HG03520 (cell line): Measurements from ENCODE around the gene MYO18B.

Source experiments
- ATAC-seq: cut with Tn5 transposase; IDR thresholded peaks from one replicate; pipeline ENCODE4 v1.9.1; 2021; ENCODE audit warnings: mild to moderate bottlenecking, moderate library complexity; ENCODE audit not compliant: unreplicated experiment

The MYO18B gene

DNA sequence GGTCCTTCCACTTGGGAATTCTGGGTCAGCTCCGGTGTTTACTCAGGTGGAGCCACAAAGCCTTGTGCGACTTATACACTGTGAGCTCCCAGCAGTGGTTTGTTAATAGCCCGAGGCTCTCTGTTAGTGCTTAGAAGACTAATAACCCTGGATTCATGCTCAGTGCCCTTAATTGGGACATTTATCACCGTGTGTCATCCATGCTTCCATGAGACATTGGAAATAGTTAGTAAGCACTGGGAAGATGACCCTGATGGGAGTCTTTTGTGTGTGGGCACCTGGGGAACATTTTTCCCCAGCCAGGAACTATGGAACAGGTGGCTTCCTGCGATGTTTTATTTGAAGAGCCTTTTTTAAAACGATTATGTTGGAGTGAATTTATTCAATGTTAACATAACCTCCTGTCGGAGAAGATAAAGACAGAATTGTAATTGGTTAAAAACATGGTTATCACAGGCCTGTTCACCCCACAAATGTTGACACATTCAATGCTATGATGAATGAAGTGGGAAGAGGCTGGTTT, 188.9 kb downstream of the MYO18B start:
- ATAC-seq, result no peak

DNA sequence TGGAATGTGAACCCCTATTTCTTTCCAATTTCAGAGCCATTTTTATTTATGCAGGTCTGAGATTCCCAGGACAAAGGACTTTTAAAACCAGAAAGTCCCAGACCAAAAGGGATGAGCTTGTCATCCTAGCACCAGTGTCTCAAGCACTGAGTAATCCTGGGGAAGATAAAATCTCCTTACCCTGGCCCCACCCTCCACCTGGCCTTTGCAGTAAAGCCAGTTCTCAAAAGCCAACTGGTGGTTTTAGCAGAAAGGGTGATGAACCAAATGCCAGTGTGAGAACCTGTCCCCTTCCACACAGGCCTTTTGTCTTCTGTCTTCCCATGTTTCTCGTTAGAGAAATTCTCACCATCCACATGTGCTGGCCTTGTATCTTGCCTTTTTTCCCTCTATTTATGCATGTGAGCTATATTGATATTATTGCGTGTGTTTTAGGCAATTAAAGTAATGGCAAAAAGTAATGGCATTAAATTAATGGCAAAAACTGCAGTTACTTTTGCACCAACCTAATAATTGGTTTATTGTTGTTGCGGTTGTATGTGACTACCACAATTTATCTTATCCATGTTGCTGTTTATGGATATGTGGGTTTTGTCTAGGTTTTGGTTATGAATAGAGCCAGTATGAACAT, 191.3 kb downstream of the MYO18B start:
- ATAC-seq, result no peak

DNA sequence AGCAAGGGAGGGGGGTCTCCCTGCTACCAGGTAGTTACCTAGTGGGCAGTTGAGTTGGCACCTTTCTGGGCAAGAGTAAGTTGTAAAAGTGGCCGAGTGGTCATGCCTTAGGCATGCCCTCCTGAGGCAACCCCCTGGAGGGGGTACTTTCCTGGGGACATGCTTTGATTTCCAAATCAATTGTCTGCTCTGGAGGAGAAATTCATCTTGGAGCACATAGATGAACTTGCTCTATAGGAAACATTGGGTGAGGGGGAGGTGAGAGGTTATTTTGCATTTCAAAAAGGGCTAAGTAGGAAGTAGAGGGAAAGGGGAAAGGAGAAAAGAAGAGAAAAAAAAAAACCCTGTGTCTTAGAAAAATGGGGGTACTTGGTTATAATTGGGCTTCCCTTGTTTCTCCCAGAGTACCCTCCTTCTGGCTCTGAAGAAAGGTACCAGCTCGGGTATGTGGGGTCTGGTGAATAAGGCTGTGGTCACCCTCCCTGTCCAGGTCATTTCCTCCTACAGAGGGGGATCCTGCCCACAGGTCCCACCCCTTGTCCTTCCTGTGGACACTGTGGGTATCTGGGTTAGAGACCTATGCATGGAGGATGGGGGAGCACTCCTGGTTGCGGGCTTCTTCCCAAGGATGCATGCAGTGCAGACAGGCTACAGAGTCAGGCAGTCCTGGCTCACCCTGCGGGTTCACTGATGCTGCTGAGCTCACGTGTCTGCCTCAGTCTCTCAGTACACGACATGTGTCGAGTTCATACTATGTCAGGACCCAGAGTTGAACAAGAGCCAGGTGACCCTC, 193.5 kb downstream of the MYO18B start:
- no peak for ATAC-seq

DNA sequence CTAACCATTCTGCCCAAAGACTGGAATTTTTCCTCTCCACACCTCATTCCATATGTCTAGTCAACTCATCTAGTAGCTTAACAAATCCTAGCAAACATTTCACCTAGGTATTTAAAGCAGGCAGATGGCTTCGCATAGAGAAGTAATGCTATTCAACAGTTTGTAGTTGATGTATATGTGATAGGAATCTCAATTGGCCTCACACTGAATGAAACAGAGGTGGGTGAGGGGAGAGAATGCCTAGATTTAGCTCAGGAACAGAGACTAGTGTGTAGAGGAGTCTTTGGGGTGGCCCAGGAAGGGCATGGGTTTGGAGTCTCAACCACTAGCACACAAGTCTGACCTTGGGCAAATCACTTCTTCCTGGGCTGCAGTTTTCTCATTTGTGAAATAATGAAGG, 196.2 kb downstream of the MYO18B start:
- ATAC-seq, result no peak

DNA sequence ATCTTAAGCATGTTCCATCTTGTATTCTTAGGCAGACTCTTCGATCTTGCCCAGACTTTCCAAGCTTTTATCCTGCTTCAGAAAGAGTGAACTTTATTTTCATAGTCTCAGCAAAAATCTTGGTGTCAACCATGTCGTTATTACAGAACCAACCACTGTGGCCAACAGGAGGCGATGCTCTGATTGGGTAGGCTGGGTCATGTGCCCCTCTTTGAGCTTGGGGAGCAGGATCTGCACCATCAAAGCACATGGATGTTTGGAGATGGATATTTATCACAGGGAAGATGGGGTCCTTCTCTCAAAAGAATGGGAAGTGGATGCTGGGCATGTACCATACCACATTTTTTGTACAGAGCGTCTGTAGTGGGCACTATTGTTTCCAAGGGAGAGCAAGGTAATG, 197.4 kb downstream of the MYO18B start:
- ATAC-seq, result no peak

DNA sequence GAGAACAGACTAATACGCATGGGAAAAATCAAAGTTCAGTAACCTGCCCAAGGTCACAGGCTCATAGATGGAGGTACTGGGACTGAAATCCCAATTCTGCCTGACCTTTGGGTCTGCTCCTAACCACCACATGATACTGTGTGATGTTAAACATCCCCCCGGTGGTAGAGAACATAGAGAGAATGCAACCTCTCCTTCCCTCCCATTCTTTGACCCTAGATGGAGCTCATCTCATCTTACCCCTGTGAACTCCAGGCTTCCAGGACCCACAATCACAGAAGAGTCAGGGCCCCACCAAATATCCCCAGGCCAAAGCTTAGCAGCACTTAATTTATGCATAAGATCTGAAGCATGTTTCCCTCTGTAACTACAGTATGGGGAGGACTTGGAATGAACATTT, 198.5 kb downstream of the MYO18B start:
- ATAC-seq, result no peak

DNA sequence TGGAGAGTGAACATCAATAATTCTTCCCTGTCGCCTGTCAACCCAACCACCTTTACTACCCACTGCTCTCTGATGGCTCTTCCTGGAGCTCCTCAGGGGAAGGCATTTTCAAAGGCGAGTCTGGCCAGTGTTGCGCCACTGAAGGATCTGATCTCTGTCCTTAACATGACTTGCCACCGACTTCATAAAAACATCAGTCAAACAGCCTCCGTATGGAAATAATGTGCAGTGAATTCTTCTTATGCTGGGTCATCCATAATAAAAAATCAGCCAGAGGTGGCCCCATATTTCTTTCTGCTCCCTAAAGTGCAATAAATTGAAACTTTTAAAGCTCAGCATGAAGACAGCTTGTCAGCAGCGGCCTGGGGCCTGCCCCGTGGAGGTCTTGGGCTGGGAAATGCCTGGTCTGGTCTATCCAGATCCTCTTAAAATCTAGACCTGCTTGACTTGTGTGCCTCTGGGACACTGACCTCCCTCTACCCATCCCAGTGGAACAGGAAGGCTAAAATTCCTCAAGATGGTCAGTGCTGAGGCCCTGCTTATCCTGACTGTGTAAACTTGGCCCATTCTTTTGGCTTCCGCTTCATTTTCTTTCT, 199.5 kb downstream of the MYO18B start:
- ATAC-seq, result no peak

DNA sequence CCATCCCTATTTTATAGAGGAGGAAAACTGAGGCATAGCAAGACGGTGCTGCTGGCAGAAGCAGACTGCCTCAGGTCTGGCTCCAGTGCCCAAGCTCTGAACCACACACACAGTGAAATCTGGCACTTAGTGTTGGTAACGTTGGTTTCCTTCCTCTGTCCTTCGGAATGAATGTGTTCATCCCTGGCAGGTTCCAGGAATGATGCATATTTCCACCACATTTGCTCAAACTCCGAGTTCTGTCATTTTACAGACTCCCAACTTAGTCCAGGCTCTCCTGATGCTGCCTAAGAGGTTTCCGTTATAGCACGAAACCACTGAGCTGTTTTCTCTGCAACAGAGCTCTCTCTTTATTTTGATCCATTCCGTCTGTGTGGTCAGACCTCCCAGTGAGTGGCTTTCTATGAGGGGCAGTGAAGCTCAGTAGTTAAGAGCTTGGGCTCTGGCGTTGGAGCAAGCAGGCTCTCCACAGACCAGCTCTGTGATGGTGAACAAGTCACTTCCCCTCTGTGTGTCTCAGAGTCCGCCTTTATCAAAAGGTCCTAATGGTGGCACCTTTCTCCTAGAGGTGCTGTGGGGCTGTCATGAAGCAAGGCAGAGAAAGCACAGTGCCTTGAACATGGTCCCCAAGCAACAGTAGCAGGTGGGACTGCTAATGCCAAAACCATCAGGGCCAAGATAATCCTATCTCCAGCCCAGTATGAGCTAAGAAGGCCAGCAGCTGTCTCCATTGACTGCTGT, 200.3 kb downstream of the MYO18B start:
- no peak for ATAC-seq

DNA sequence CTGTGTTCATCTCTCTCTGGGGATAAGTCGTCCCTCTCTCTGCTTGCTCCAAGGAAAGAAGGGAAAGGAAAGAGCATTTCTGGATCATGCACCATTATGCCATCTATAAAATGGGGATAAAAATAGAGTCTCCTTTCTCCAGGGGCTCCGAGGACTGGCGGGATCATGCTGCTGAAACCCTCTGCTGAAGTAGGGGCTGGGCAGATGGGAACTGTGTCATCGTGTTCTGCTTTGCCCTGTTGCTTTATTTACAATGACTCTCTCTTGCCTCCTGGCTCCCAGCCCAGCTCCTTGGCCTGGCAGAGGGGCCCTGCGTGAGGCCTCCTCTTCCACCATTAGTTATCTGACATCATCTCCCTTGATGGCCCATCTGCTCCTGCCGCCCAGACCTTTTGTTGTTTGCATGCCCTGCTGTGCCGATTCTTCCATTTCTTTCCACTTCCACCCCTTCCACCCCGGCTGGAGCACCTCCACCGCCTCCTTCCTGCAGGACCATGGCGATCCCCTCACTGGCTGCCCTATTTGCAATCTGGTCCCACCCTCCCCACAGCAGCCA, 200.9 kb downstream of the MYO18B start:
- no peak for ATAC-seq

DNA sequence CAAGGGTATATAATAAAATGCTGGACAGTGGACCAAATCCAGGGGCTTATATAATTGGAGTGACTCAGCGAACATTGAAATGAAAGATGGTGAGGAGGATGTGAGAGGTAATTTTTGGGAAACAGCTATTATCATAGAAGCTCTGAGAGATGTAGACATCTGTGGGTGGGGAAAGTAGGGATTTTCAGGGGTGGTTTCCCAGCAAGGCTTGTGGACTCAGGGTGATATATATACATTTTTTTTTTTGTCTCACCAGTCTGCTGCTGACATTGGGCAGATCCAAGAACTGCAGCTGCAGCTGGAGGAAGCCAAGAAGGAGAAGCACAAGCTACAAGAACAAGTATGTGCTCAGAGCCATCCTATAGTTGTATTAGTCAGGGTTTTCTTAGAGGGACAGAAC, 208.1 kb downstream of the MYO18B start:
- ATAC-seq, result no peak

DNA sequence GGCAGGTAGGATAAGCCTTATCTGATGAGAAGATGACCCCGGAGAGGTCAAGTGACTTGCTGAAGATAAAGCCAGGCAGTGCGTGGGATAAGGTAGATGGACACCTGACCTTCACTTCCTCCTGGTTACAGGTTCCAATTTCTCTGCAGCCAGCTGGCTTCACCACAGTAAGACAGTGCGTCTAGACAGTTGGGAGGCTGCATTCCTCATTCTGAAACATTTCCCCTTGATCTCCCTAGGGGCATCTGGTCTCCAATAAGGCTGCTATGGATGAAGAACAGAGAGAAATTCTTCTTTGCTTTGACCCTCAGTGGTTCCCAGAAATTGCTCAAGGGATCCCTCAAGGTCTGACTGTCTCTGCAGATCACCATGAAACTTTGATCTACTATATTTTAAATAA, 211.3 kb downstream of the MYO18B start:
- ATAC-seq, result no peak

DNA sequence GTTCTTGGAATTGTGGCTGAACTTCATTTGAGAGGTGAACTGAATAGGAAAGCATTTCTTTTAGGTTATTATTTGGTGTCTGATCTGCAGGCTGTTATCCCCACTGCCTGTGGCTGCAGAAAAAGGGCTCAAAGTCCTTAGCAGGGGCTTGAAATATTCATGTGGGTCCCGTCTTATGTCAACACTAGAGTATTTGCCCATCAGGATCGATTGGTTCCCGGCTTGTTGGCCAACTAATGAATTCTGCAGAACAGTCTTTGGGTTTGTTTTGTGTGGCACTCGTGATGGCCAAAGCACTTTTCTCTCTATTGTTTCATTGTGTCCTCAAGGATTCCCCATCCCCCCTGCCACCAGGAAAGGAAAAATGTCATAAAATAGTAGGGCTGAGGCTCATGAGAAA, 211.9 kb downstream of the MYO18B start:
- no peak for ATAC-seq

DNA sequence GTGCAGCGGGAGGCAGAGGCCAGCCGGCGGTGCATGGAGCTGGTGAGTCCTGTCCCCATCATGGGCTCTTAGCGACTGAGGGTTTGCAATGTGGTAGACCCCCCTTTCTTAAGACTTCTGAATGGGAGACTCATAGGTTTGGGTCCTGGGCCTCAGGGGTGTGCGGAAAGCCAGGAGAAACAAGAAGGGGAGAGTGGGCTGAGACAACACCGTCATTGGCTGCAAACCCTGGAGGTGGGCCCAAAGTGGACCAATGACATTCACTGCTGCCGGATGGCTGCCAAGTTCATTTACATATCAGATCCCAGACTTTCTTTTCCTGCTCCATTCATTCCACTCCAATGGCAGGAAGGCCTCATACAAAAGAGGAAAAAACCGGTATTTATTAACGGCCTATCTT, 213.3 kb downstream of the MYO18B start:
- no peak for ATAC-seq

DNA sequence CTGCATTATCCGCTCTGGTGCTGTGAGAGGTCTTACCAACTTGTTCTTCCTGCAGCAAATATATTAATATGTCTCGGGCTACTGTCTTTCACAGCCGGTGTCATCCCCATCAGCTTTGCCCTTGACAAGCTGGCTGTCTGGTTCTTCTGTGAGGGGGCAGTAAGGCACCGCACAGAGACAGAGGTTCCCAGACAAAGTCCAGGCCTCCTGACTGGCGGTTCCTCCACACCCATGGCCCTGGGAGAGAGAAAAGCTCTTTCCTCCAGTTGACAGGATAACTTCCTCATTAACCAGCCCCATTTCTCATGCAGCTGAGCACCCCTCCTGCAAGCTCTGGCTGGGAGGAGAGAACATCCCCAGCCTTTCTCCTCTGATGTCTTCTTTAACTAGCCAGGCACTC, 214.8 kb downstream of the MYO18B start:
- ATAC-seq, result no peak

DNA sequence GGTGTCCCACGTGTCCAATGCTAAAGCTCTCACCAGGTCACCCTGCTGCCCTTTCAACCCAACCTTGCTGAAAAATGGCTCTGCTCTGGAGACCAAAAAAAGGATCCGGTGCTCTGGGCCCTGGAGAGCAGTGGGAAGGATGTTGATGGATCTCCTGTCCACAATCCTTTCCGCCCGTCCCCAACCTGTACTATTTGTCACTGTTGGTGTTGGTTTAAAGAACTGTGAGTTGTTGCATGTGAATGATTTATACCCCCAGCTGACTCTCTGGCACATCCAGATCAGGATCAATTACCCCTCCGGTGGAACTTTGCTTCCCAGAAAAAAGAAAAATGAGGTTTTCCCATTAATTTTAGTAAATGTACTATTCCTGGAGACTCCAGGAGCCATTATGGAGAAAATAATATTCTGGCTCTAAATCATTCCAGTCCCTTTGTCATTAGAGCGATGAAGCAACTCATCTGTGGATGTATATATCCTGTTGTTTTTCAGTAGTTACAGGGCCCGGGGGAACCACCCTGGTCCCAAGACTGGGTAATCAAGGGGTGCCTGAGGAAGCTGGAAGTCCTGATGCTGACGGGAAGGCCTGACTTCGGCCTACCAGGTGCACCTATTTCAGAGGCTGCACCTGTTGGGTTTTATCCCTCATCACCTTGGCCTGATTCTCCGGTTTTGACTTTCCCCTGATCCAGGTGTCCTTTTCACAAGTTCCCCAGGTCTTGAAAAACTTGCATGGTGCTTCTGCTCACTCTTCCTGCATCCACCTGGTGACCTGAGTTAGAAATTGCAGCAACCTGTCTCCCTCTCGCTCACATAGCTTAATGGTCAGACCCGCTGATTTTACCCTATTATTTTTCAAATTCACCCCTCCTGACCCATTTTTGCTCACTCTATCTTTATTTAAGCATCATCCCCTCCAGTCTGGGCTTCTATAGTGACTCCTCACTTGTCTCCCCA, 218.1 kb downstream of the MYO18B start:
- no peak for ATAC-seq

DNA sequence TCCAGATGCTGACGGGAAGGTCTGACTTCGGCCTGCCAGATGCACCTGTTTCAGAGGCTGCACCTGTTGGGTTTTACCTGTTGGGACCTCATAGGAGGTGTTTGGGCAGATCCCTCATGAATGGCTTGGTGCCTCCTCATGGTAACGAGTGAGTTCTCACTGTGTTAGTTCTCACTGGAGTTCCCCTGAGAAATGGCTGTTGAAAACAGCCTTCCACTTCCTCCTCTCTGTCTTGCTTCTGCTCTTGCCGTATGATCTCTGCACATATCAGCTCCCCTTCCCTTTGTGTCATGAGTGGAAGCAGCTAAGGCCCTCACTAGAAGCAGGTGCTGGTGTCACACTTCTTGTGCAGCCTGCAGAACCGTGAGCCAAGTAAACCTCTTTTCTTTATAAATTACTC, 219.7 kb downstream of the MYO18B start:
- no peak for ATAC-seq

DNA sequence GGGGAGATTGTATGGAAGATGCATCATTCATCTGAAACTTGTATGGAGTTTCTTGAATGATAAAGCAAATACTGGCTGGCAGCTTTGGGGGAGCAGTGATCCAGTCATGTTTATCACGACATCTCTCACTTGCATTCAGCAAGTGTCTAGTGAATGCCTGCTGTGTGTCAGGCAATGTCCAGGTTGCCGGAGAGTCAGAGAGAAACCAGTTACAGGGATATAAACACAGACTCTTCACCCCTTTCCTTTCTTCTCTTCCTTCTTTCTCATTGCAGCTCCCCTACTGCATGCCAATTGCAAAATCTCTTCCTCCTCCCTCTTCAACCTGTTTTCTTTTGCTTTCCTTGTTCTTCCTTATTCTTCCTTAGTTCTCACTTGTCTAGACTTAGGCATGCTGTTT, 220.7 kb downstream of the MYO18B start:
- no peak for ATAC-seq

DNA sequence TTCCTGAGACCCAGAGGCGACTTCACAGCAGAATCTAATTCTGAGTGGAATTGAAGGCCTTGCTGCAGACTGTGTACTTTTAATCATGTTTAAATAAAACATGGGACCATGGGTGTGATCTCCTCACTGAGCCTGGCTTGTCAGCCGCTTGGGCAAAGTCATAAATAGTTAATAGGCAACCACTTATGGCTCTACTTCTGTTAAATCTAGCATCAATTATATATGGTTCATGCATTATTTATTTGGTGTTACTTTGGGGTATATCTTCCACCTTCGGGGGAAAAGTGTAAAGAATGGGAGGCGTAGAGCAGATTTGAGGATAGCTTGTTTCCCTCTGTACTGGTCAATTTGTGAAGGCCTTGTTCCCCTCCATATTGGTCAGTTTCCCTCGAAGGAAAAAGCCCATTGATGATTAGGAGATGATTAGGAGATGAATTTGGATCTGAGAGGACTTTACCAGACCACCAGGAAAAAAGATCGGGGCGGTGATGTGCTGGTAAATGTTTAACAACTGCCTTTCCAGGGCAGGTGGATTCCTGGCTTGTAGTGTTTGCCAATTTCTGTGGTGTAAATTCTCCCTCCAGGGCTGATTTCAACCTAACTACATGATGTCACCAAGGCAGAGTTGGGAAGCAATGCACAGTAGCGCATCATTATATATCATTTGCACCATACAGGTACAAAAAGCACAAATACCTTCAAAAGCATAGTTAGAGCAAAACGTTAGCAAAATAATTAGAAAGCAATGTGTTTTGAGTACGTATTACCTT, 223.2 kb downstream of the MYO18B start:
- ATAC-seq, result no peak

DNA sequence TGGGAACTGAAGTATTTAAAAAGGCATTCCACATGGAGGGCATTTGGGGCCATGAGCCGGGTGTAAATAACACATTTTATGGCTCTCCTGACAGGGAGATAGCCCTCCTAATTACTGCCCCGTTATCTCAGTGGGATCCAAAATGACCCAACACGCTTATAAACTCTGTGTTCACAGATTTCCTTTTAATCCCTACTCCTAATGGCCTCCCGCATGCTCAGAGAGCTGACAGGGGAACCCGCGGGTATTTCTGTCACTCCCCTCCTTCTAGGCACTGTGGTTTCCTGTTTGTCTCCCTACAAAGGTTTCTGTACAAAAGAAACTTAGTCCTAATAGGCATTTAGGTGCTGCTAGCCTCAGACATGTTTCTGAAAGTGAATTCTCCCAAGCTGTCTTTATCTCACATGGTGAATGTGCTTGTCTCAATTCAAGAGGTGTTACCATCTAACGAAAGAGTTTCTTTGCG, 224.5 kb downstream of the MYO18B start:
- ATAC-seq, result no peak
